MM.1S (cell line): ENCODE data around the gene DRG2.

ENCODE experiments used
- DNase-seq: peaks from one replicate; pipeline ENCODE4 v3.0.0-alpha.2; 2015
- H2AFZ ChIP-seq: fragments of 300-600 bp; sonication (generic); 2 replicates; pipeline ENCODE4 v1.6.0; 2016; ENCODE audit warnings: antibody characterized with exemption, low read length
- H3F3A ChIP-seq: fragments of 300-600 bp; sonication (generic); 2 replicates; pipeline ENCODE4 v1.6.1; 2016; ENCODE audit warnings: mild to moderate bottlenecking, antibody characterized with exemption, low read length, moderate library complexity, mixed read lengths; ENCODE audit not compliant: insufficient read depth
- H3K27ac ChIP-seq: fragments of 300-600 bp; sonication (generic); 2 replicates; pipeline ENCODE4 v1.5.1; 2016; ENCODE audit warnings: mild to moderate bottlenecking, low read length
- H3K27me3 ChIP-seq: fragments of 300-600 bp; sonication (generic); replicated peaks from 2 replicates; pipeline ENCODE4 v1.6.0; 2016; ENCODE audit warnings: low read length; ENCODE audit not compliant: insufficient read depth
- H3K36me3 ChIP-seq: fragments of 300-600 bp; sonication (generic); replicated peaks from 2 replicates; pipeline ENCODE4 v1.6.1; 2016; ENCODE audit warnings: mild to moderate bottlenecking, low read length, mixed read lengths; ENCODE audit not compliant: insufficient read depth
- H3K4me1 ChIP-seq: fragments of 300-600 bp; sonication (generic); 2 replicates; pipeline ENCODE4 v1.6.1; 2016; ENCODE audit warnings: low read length, mixed read lengths
- H3K4me2 ChIP-seq: fragments of 300-600 bp; sonication (generic); 2 replicates; pipeline ENCODE4 v1.6.0; 2016; ENCODE audit warnings: low read depth, low read length
- H3K4me3 ChIP-seq: fragments of 300-600 bp; sonication (generic); 2 replicates; pipeline ENCODE4 v1.5.1; 2016; ENCODE audit warnings: low read length, mixed read lengths
- H3K79me2 ChIP-seq: fragments of 300-600 bp; sonication (generic); 2 replicates; pipeline ENCODE4 v1.6.1; 2016; ENCODE audit warnings: mixed run types, low read length, mixed read lengths
- H3K9ac ChIP-seq: fragments of 300-600 bp; sonication (generic); 2 replicates; pipeline ENCODE4 v1.6.1; 2016; ENCODE audit warnings: low read length, mixed read lengths
- H3K9me2 ChIP-seq: fragments of 300-600 bp; sonication (generic); replicated peaks from 2 replicates; pipeline ENCODE4 v1.6.1; 2016; ENCODE audit warnings: mild to moderate bottlenecking, low read length, mixed read lengths; ENCODE audit not compliant: insufficient read depth
- H3K9me3 ChIP-seq: fragments of 300-600 bp; sonication (generic); replicated peaks from 2 replicates; pipeline ENCODE4 v1.6.1; 2016; ENCODE audit warnings: mild to moderate bottlenecking, low read length, mixed read lengths; ENCODE audit not compliant: insufficient read depth
- H4K20me1 ChIP-seq: fragments of 300-600 bp; sonication (generic); 2 replicates; pipeline ENCODE4 v1.6.1; 2016; ENCODE audit warnings: mild to moderate bottlenecking, low read length, moderate library complexity, mixed read lengths; ENCODE audit not compliant: insufficient read depth
- CTCF ChIP-seq: fragments of 300-600 bp; sonication (generic); IDR thresholded peaks from 2 replicates; pipeline ENCODE4 v1.5.1; 2016; ENCODE audit warnings: antibody characterized with exemption, low read length, mixed read lengths
- EZH2 ChIP-seq: fragments of 300-600 bp; sonication (generic); optimal IDR thresholded peaks from 2 replicates; pipeline ENCODE3; 2017; ENCODE audit warnings: low read depth, mild to moderate bottlenecking, antibody characterized with exemption, low read length, mixed read lengths
- EZH2phosphoT487 ChIP-seq: fragments of 300-600 bp; sonication (generic); IDR thresholded peaks from 2 replicates; pipeline ENCODE4 v1.6.1; 2018; ENCODE audit warnings: antibody characterized with exemption, low read length

Gene DRG2

GRCh38 chr17:18144261-18144660 lies 56.5 kb downstream of the DRG2 start:
- no peaks in the 10 kb centered on the region for H3F3A ChIP-seq
- H4K20me1 ChIP-seq, result no peaks in the 10 kb centered on the region
- H3K9me3 ChIP-seq, result no peaks in the 10 kb centered on the region
- no peak for DNase-seq
- H3K4me1 ChIP-seq, result no peaks in the 10 kb centered on the region
- no peak overlapping the region for H3K27ac ChIP-seq
- H3K27me3 ChIP-seq, result no peaks in the 10 kb centered on the region
- H2AFZ ChIP-seq, result no peak overlapping the region
- TF ChIP-seq EZH2phosphoT487, result no peak
- no peak for TF ChIP-seq CTCF
- no peak for TF ChIP-seq EZH2
- H3K4me2 ChIP-seq, result no peak overlapping the region
- no peak overlapping the region for H3K4me3 ChIP-seq
- no peaks in the 10 kb centered on the region for H3K9me2 ChIP-seq
- H3K79me2 ChIP-seq, result no peaks in the 10 kb centered on the region
- H3K9ac ChIP-seq, result no peak overlapping the region
- H3K36me3 ChIP-seq, result no peaks in the 10 kb centered on the region

- no peak for TF ChIP-seq EZH2phosphoT487
- TF ChIP-seq CTCF, result no peak
- no peak for TF ChIP-seq EZH2
- Histone ChIP-seq H3K4me1 (no peaks in the 10 kb centered on the region), H3K36me3 (no peaks in the 10 kb centered on the region), H3K27ac (no peak overlapping the region), H3F3A (no peaks in the 10 kb centered on the region), H2AFZ (no peak overlapping the region), H3K27me3 (no peaks in the 10 kb centered on the region), H3K79me2 (no peaks in the 10 kb centered on the region), H3K9me3 (no peaks in the 10 kb centered on the region), H3K4me2 (no peak overlapping the region), H3K4me3 (no peak overlapping the region), H3K9ac (no peak overlapping the region), H3K9me2 (no peaks in the 10 kb centered on the region), H4K20me1 (no peaks in the 10 kb centered on the region)
- DNase-seq, result no peak
These were observed 57.1 kb downstream of the DRG2 start for GRCh38 chr17:18144855-18145254.

GRCh38 chr17:18145811-18146210 lies 58.1 kb downstream of the DRG2 start:
- Histone ChIP-seq H3K79me2 (no peaks in the 10 kb centered on the region), H3K9me2 (no peaks in the 10 kb centered on the region), H3K9me3 (no peaks in the 10 kb centered on the region), H3K9ac (no peak overlapping the region), H3K27ac (no peak overlapping the region), H2AFZ (no peak overlapping the region), H4K20me1 (no peaks in the 10 kb centered on the region), H3F3A (no peaks in the 10 kb centered on the region), H3K4me3 (no peak overlapping the region), H3K27me3 (no peaks in the 10 kb centered on the region), H3K4me2 (no peak overlapping the region), H3K4me1 (no peaks in the 10 kb centered on the region), H3K36me3 (no peaks in the 10 kb centered on the region)
- no peak for DNase-seq
- TF ChIP-seq CTCF (no peak), EZH2 (no peak), EZH2phosphoT487 (no peak)
